ENCODE data around the gene SPECC1. TPM values are rescaled to one million over a fixed set of nuclear protein-coding genes. Genes with fewer than 3 reads are reported as not detected.

SPECC1 gene
- total RNA-seq, 1 donor from 2014 or later: 83.0 TPM

- H4K20me1 ChIP-seq (ENCODE audit: insufficient read depth, low read length): peaks cover 21% of the 10 kb centered on the region
- H3K9me3 ChIP-seq (ENCODE audit: insufficient read depth, low read depth, low read length): no peaks in the 10 kb centered on the region
- peaks cover 6% of the 10 kb centered on the region for H3K4me1 ChIP-seq (ENCODE audit: insufficient read depth, low read length)
- no peaks in the 10 kb centered on the region for H3K27me3 ChIP-seq (ENCODE audit: insufficient read depth, low read length)
- peaks cover 2% of the 10 kb centered on the region for H3K9me3 Mint-ChIP-seq (ENCODE audit: unreplicated experiment)
- H3K4me2 ChIP-seq (ENCODE audit: low read length): no peak overlapping the region
- H3K4me3 Mint-ChIP-seq (ENCODE audit: unreplicated experiment): no peak overlapping the region
- no peak overlapping the region for H3K27ac ChIP-seq (ENCODE audit: low read depth, low read length)
- peaks cover 31% of the 10 kb centered on the region for H3K79me2 ChIP-seq (ENCODE audit: insufficient read depth, low read length)
- FAIRE-seq (no peak), DNase-seq (ENCODE audit: low read depth) (no peak)
- H3K27me3 Mint-ChIP-seq (ENCODE audit: low read depth, unreplicated experiment): no peaks in the 10 kb centered on the region
- H3K4me1 Mint-ChIP-seq (ENCODE audit: low read depth, unreplicated experiment): peaks cover 49% of the 10 kb centered on the region
- H3K4me3 ChIP-seq (ENCODE audit: insufficient read depth, low read depth, low read length): no peak overlapping the region
- H2AFZ ChIP-seq (ENCODE audit: low read depth, low read length): no peak overlapping the region
- H3K36me3 Mint-ChIP-seq (ENCODE audit: low read depth, unreplicated experiment): peaks cover 4% of the 10 kb centered on the region
- H3K27ac Mint-ChIP-seq (ENCODE audit: unreplicated experiment): peak overlapping the region; percentile 50
- H3K9ac ChIP-seq (ENCODE audit: low read length): no peak overlapping the region
- TF ChIP-seq EZH2 (IDR thresholded peaks at IDR 0.05; ENCODE audit: insufficient read depth, low read length) (no peak), CTCF (IDR thresholded peaks at IDR 0.05; ENCODE audit: insufficient read depth, low read depth, low read length) (no peak)
- no peaks in the 10 kb centered on the region for H3K36me3 ChIP-seq (ENCODE audit: insufficient read depth, low read length)
Observed at GRCh38 chr17:20223808-20224328, 214.7 kb downstream of the SPECC1 start.

- peaks cover 49% of the 10 kb centered on the region for H3K4me1 Mint-ChIP-seq (ENCODE audit: low read depth, unreplicated experiment)
- DNase-seq (ENCODE audit: low read depth) (no peak), FAIRE-seq (no peak)
- TF ChIP-seq CTCF (IDR thresholded peaks at IDR 0.05; ENCODE audit: insufficient read depth, low read depth, low read length) (no peak), EZH2 (IDR thresholded peaks at IDR 0.05; ENCODE audit: insufficient read depth, low read length) (no peak)
- no peak overlapping the region for H3K4me3 Mint-ChIP-seq (ENCODE audit: unreplicated experiment)
- no peak overlapping the region for H3K9ac ChIP-seq (ENCODE audit: low read length)
- H4K20me1 ChIP-seq (ENCODE audit: insufficient read depth, low read length): peaks cover 21% of the 10 kb centered on the region
- H2AFZ ChIP-seq (ENCODE audit: low read depth, low read length): no peak overlapping the region
- H3K36me3 Mint-ChIP-seq (ENCODE audit: low read depth, unreplicated experiment): peaks cover 5% of the 10 kb centered on the region
- H3K27me3 Mint-ChIP-seq (ENCODE audit: low read depth, unreplicated experiment): no peaks in the 10 kb centered on the region
- no peaks in the 10 kb centered on the region for H3K9me3 ChIP-seq (ENCODE audit: insufficient read depth, low read depth, low read length)
- H3K4me2 ChIP-seq (ENCODE audit: low read length): no peak overlapping the region
- no peaks in the 10 kb centered on the region for H3K36me3 ChIP-seq (ENCODE audit: insufficient read depth, low read length)
- H3K27ac ChIP-seq (ENCODE audit: low read depth, low read length): no peak overlapping the region
- H3K4me1 ChIP-seq (ENCODE audit: insufficient read depth, low read length): peaks cover 6% of the 10 kb centered on the region
- H3K4me3 ChIP-seq (ENCODE audit: insufficient read depth, low read depth, low read length): no peak overlapping the region
- no peaks in the 10 kb centered on the region for H3K27me3 ChIP-seq (ENCODE audit: insufficient read depth, low read length)
- H3K9me3 Mint-ChIP-seq (ENCODE audit: unreplicated experiment): peaks cover 2% of the 10 kb centered on the region
- H3K27ac Mint-ChIP-seq (ENCODE audit: unreplicated experiment): peak overlapping the region; percentile 73
- peaks cover 29% of the 10 kb centered on the region for H3K79me2 ChIP-seq (ENCODE audit: insufficient read depth, low read length)
Observed at GRCh38 chr17:20224379-20224778, 215.2 kb downstream of the SPECC1 start.

All from astrocyte (in vitro differentiated cells and primary cell).